Natural killer cell (primary cell): ENCODE results near the gene KLHL12. TPM values are rescaled to one million over a fixed set of nuclear protein-coding genes. Genes with fewer than 3 reads are reported as not detected.
A peak's percentile ranks its signal among the peaks of the same experiment; 100 is the strongest.

Source experiments
- ATAC-seq, 3 donors: fragments of 150-1000 bp in 2 of 3; fragments of 200-7000 bp in 1 of 3; cut with Tn5 transposase; 1 replicate in 1 of 3; 2 replicates in 2 of 3; pipeline ENCODE4 v1.10.0; 2021; ENCODE audit warnings: mild to moderate bottlenecking in 2 of 3, moderate library complexity in 2 of 3
- DNase-seq, 2 donors: peaks; one replicate each; pipeline versions ENCODE4 v3.0.0 to v3.0.0-alpha.2; 2013 to 2021; ENCODE audit warnings: mixed read lengths in 1 of 2
- H3K27ac ChIP-seq: one replicate; pipeline ENCODE4 v1.5.1; 2013; ENCODE audit warnings: mild to moderate bottlenecking, low read length
- H3K27me3 ChIP-seq: one replicate; pipeline ENCODE4 v1.6.1; 2013; ENCODE audit warnings: low read length; ENCODE audit not compliant: control insufficient read depth, insufficient read depth
- H3K36me3 ChIP-seq: one replicate; pipeline ENCODE4 v1.6.1; 2013; ENCODE audit warnings: low read length; ENCODE audit not compliant: control insufficient read depth, insufficient read depth
- H3K4me1 ChIP-seq: one replicate; pipeline ENCODE4 v1.6.1; 2013; ENCODE audit warnings: low read length; ENCODE audit not compliant: control insufficient read depth, insufficient read depth
- H3K4me3 ChIP-seq: one replicate; pipeline ENCODE4 v1.5.1; 2013; ENCODE audit warnings: low read length
- H3K9me3 ChIP-seq: one replicate; pipeline ENCODE4 v1.6.1; 2013; ENCODE audit warnings: low read length; ENCODE audit not compliant: control insufficient read depth, insufficient read depth
- H3K27ac Mint-ChIP-seq, 2 donors: one replicate each; pipeline ENCODE4 v1.8.0; 2022; ENCODE audit warnings: mild to moderate bottlenecking in 2 of 2, mixed read lengths in 2 of 2, moderate library complexity in 1 of 2
- H3K27me3 Mint-ChIP-seq, 2 donors: one replicate each; pipeline ENCODE4 v1.8.0; 2022; ENCODE audit warnings: low read depth in 2 of 2, mixed read lengths in 2 of 2
- H3K36me3 Mint-ChIP-seq: one replicate; pipeline ENCODE4 v1.8.0; 2022; ENCODE audit warnings: mixed read lengths
- H3K4me1 Mint-ChIP-seq, 2 donors: one replicate each; pipeline ENCODE4 v1.8.0; 2022; ENCODE audit warnings: mixed read lengths in 2 of 2
- H3K4me3 Mint-ChIP-seq: one replicate; pipeline ENCODE4 v1.8.0; 2022; ENCODE audit warnings: mild to moderate bottlenecking, moderate library complexity, mixed read lengths
- H3K9me3 Mint-ChIP-seq, 2 donors: one replicate each; pipeline ENCODE4 v1.8.0; 2022; ENCODE audit warnings: mixed read lengths in 2 of 2
- CTCF ChIP-seq: fragments of 200-600 bp; IDR thresholded peaks from one replicate; pipeline ENCODE4 v1.8.0; 2022; ENCODE audit warnings: antibody characterized with exemption
- WGBS: methylation state at CpG from one replicate; pipeline ENCODE4 v1.1.7; 2013; ENCODE audit warnings: missing lambda C conversion rate; ENCODE audit not compliant: insufficient coverage; 5-methylcytosine and 5-hydroxymethylcytosine counted together
- intact Hi-C: fragments of 100-400 bp; cut with micrococcal nuclease; formaldehyde crosslinking; loops from one replicate; pipeline ENCODE4 v1.14.2; 2022
- total RNA-seq, 4 donors: library from RNA; stranded (reverse); fragments of 120-200 nt in 1 of 4; gene quantifications; one replicate each; pipeline versions ENCODE4 v1.2.3 to v1.2.4, GENCODE V29; 2013 to 2022

KLHL12 gene
- total RNA-seq, 3 donors from 2014 or later (not counting 1 experiment from before 2014, with no cell fraction given): 19.2 to 23.2 (median 22.6) TPM

GRCh38 chr1:202967684-202968281, 40.7 kb upstream of the KLHL12 start:
- peak overlapping the region; percentile 73 to 79 for H3K27ac Mint-ChIP-seq
- WGBS: 2% methylated on average over 21 of the region's 21 CpGs
- H3K9me3 Mint-ChIP-seq: no peaks in the 10 kb centered on the region
- H3K4me3 Mint-ChIP-seq: peak overlapping the region; percentile 90
- DNase-seq: peak in 1 of 2 donors; percentile 55
- no peaks in the 10 kb centered on the region for H3K27me3 ChIP-seq
- TF ChIP-seq CTCF: no peak
- H3K27ac ChIP-seq: peak overlapping the region; percentile 50
- peak in 1 of 3 donors; percentile 1 for ATAC-seq
- H3K4me3 ChIP-seq: peak overlapping the region; percentile 63
- no peaks in the 10 kb centered on the region for H3K9me3 ChIP-seq
- peaks cover 25 to 27% of the 10 kb centered on the region in 2 donors for H3K4me1 Mint-ChIP-seq
- no peaks in the 10 kb centered on the region for H3K36me3 ChIP-seq
- intact Hi-C loops: loop anchor here (1.0 to 2.0 kb wide), 3 partner anchors 9 to 41 kb away; partner anchors contain the start of genes ADIPOR1 and TMEM183A
- H3K4me1 ChIP-seq: peaks cover 30% of the 10 kb centered on the region
- no peaks in the 10 kb centered on the region for H3K36me3 Mint-ChIP-seq
- H3K27me3 Mint-ChIP-seq: no peaks in the 10 kb centered on the region

DNA sequence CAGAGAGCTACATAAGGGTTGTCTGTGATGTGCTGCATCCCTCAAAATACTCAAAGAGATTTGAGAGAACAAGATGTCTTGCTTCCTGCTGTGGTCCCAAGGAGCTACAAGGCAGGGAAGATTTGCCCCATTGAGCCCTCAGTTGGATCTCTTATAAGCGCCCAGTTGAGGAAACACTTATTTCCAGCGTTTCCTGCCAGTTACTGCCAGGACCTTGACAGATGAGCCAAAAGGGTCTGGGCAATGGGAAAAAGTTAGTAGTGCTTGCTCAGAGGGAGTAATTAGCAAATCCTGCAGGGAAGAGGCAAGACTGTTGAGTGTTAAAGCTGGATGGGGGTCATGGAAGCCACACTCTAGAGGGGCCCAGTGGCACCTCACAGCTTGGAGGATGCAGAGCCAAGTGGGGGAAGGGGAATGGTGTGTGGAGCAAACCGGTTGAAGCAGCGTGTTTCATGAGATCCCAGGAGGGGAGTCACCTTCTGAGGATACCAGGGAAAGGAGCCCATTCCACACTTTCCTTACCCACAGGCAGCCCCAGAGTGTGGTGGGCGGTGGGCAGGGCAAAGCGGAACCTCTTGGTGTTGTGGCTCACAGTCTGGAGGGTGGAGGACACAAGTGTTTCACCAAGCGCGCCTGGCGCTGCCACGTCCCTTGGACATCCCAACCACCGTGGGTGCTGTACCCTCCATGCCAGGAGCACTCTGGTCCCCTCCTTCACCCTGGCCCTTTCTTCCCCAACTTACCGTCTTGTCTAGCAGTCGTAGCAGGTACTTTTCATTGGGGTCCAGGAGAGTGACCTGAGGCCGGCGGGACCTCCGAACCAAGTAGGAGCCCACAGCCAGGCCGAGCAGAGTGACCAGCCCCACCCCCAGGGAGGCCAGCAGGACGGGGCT, 39.2 kb upstream of the KLHL12 start:
- Mint-ChIP-seq H3K27me3 (no peaks in the 10 kb centered on the region), H3K4me3 (peak overlapping the region; percentile 86), H3K4me1 (peaks cover 25 to 27% of the 10 kb centered on the region in 2 donors), H3K27ac (peak overlapping the region; percentile 73 to 83), H3K9me3 (no peaks in the 10 kb centered on the region), H3K36me3 (no peaks in the 10 kb centered on the region)
- TF ChIP-seq CTCF: no peak
- Histone ChIP-seq H3K36me3 (peaks cover 7% of the 10 kb centered on the region), H3K27ac (peak overlapping the region; percentile 83), H3K27me3 (no peaks in the 10 kb centered on the region), H3K4me3 (peak overlapping the region; percentile 88), H3K9me3 (no peaks in the 10 kb centered on the region), H3K4me1 (peaks cover 30% of the 10 kb centered on the region)
- DNase-seq: peak in 1 of 2 donors; percentile 27
- WGBS: 53% methylated on average over 16 of the region's 18 CpGs
- ATAC-seq: no peak
- intact Hi-C loops: no loop called here

DNA sequence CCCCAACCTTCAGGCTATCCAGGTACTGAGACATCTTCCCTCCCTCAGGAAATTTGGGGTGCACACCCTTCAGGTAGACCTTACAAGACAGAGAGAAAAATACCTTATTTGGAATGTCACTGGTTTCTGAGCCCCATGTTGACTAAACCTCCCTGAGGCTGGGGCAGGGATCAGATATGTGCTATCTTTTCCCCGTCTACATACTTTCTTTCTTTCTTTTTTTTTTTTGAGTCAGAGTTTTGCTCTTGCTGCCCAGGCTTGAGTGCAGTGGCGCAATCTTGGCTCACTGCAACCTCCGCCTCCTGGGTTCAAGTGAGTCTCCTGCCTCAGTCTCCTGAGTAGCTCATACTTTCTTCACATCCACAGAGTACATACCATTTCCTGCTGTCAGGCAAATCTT, 38.4 kb upstream of the KLHL12 start:
- Histone ChIP-seq H3K36me3 (peaks cover 7% of the 10 kb centered on the region), H3K27ac (no peak overlapping the region), H3K27me3 (no peaks in the 10 kb centered on the region), H3K4me1 (peaks cover 30% of the 10 kb centered on the region), H3K4me3 (no peak overlapping the region), H3K9me3 (no peaks in the 10 kb centered on the region)
- intact Hi-C loops: no loop called here
- Mint-ChIP-seq H3K9me3 (no peaks in the 10 kb centered on the region), H3K27me3 (no peaks in the 10 kb centered on the region), H3K4me3 (peak overlapping the region; percentile 86), H3K36me3 (no peaks in the 10 kb centered on the region), H3K27ac (peak overlapping the region; percentile 73 to 83), H3K4me1 (peaks cover 25 to 27% of the 10 kb centered on the region in 2 donors)
- DNase-seq (no peak), ATAC-seq (no peak)
- TF ChIP-seq CTCF: no peak
- 93% methylated on average over 3 of the region's 3 CpGs for WGBS
